Mammary epithelial cell (primary cell): ENCODE results near the gene RNU7-1.

Source experiments
- CTCF ChIP-seq, 2 donors: IDR thresholded peaks in 1 of 2; conservative IDR thresholded peaks in 1 of 2; 2 replicates each; pipeline ENCODE4 v1.5.1; 2011 to 2012; ENCODE audit warnings: inconsistent platforms in 2 of 2, low read length in 2 of 2, mild to moderate bottlenecking in 2 of 2, control low read depth in 1 of 2, low read depth in 1 of 2; ENCODE audit not compliant: insufficient read depth in 1 of 2; ENCODE audit errors: extremely low read depth in 1 of 2
- EZH2 ChIP-seq: IDR thresholded peaks from 2 replicates; pipeline ENCODE4 v1.6.1; 2012; ENCODE audit warnings: low read length, inconsistent platforms, borderline replicate concordance

- TF ChIP-seq CTCF (conservative IDR thresholded peaks at IDR 0.05 in 1 of 2, IDR thresholded peaks at IDR 0.05 in 1 of 2; ENCODE audit: extremely low read depth in 1 of 2, insufficient read depth in 1 of 2, low read depth in 1 of 2, low read length in 2 of 2) (peak in 1 of 2 donors; percentile 16), EZH2 (no peak)
Observed at GRCh38 chr12:6960593-6961277, 17.1 kb downstream of the RNU7-1 start.
